DMS53 treated with DMSO at 0.1 percent for 48 hours (cell line): ENCODE measurements around the gene CLVS2.
A peak's percentile ranks its signal among the peaks of the same experiment; 100 is the strongest.

Experiments
- DNase-seq: peaks from one replicate; lab custom pipeline; 2025; ENCODE audit not compliant: unreplicated experiment; lab: John Stamatoyannopoulos, UW

CLVS2 gene

GRCh38 chr6:123022975-123023374 lies 26.9 kb downstream of the CLVS2 start:
- DNase-seq: no peak

- DNase-seq: no peak
These were observed 28.9 kb downstream of the CLVS2 start for GRCh38 chr6:123024976-123025375.

- no peak for DNase-seq
These were observed 31.4 kb downstream of the CLVS2 start for GRCh38 chr6:123027408-123027807.

- DNase-seq: no peak
These were observed 32.2 kb downstream of the CLVS2 start for GRCh38 chr6:123028263-123028662.

- peak; percentile 3 for DNase-seq
These were observed 34.2 kb downstream of the CLVS2 start for GRCh38 chr6:123030282-123030681.

GRCh38 chr6:123036648-123037047 lies 40.6 kb downstream of the CLVS2 start:
- DNase-seq: no peak

GRCh38 chr6:123039431-123039830 lies 43.4 kb downstream of the CLVS2 start:
- no peak for DNase-seq

GRCh38 chr6:123042401-123042800 lies 46.4 kb downstream of the CLVS2 start:
- DNase-seq: no peak

- DNase-seq: no peak
These were observed 48.4 kb downstream of the CLVS2 start for GRCh38 chr6:123044341-123044860.

- DNase-seq: no peak
These were observed 57.7 kb downstream of the CLVS2 start for GRCh38 chr6:123053602-123054225.

GRCh38 chr6:123055256-123055655 lies 59.2 kb downstream of the CLVS2 start:
- DNase-seq: no peak

- no peak for DNase-seq
These were observed 66.6 kb downstream of the CLVS2 start for GRCh38 chr6:123062670-123063069.

GRCh38 chr6:123064038-123064437 lies 68.0 kb downstream of the CLVS2 start:
- DNase-seq: no peak

GRCh38 chr6:123074616-123075015 lies 78.6 kb downstream of the CLVS2 start:
- DNase-seq: no peak

- DNase-seq: no peak
These were observed 89.4 kb downstream of the CLVS2 start for GRCh38 chr6:123085403-123085802.

- peak; percentile 61 for DNase-seq
These were observed 93.2 kb downstream of the CLVS2 start for GRCh38 chr6:123089226-123089625.

GRCh38 chr6:123091091-123091895 lies 95.3 kb downstream of the CLVS2 start:
- DNase-seq: peak; percentile 50

- no peak for DNase-seq
These were observed 95.8 kb downstream of the CLVS2 start for GRCh38 chr6:123091896-123092271.

- no peak for DNase-seq
These were observed 98.8 kb downstream of the CLVS2 start for GRCh38 chr6:123094795-123095194.

GRCh38 chr6:123105561-123105960 lies 109.5 kb downstream of the CLVS2 start:
- DNase-seq: peak; percentile 5

GRCh38 chr6:123116370-123116769 lies 120.3 kb downstream of the CLVS2 start:
- no peak for DNase-seq

GRCh38 chr6:123117145-123117908 lies 121.3 kb downstream of the CLVS2 start:
- no peak for DNase-seq
